ENCODE measurements around the gene COQ8A.

DNA sequence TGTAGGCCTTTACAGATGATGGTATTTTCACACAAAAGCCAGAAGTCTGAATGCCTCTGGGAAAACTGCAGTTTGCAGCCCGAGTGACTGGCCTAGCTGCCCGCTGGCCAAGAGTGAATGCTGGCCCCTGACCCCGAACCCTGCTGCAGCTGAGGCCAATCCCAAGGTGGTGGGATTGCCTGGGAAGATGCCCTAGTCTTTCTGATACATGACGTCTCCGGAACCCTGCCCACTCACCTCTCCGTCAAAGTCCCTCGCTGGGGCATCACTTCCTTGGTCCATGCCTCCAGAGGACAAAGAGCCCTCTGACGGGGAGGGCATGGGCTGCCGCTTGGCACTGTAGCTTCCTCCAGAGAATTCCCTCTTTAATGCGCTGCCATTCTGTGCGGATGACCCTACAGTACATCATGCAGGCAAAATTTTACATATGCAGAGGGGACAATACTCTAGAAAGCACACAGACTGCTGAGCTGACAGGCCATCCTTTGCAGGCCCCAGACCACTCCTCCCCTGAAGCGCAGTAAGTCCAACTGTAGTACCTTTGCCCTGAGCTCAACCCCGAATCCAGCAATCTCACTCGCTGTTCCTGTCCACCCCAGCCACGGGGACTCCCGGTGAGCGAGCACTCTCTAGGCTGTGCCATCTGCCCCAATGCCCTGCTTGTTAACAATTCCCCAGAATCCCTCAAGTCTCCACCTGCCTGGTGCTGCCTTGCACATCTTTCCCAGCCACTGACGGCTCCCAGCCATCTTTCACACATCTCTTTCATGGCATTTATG, 54.7 kb downstream of the COQ8A start:
- TF ChIP-seq CTCF (IDR thresholded peaks at IDR 0.05) (no peak), POLR2A (IDR thresholded peaks at IDR 0.05) (no peak)
